Parathyroid adenoma (tissue), 2 donors: Measurements from ENCODE around the gene NRXN2.

Experiments
- H2AFZ ChIP-seq: fragments of 300-600 bp; sonication (generic); one replicate; pipeline ENCODE4 v1.7.0; 2017; ENCODE audit warnings: antibody characterized with exemption, mild to moderate bottlenecking
- H3K27ac ChIP-seq: fragments of 300-600 bp; sonication (generic); one replicate; pipeline ENCODE4 v1.7.0; 2017
- H3K27me3 ChIP-seq: fragments of 300-600 bp; sonication (generic); one replicate; pipeline ENCODE4 v1.7.0; 2017; ENCODE audit warnings: low read length; ENCODE audit not compliant: control insufficient read depth, insufficient read depth
- H3K36me3 ChIP-seq: fragments of 300-600 bp; sonication (generic); one replicate; pipeline ENCODE4 v1.7.0; 2017; ENCODE audit warnings: low read length; ENCODE audit not compliant: control insufficient read depth, insufficient read depth
- H3K4me1 ChIP-seq: fragments of 300-600 bp; sonication (generic); one replicate; pipeline ENCODE4 v1.7.0; 2017; ENCODE audit warnings: control low read depth
- H3K4me2 ChIP-seq: fragments of 300-600 bp; sonication (generic); one replicate; pipeline ENCODE4 v1.7.0; 2017; ENCODE audit warnings: low read length
- H3K4me3 ChIP-seq: fragments of 300-600 bp; sonication (generic); one replicate; pipeline ENCODE4 v1.7.0; 2017; ENCODE audit warnings: low read depth, low read length
- H3K79me2 ChIP-seq: fragments of 300-600 bp; sonication (generic); one replicate; pipeline ENCODE4 v1.7.0; 2017; ENCODE audit warnings: control low read depth
- H3K9ac ChIP-seq: fragments of 300-600 bp; sonication (generic); one replicate; pipeline ENCODE4 v1.7.0; 2017; ENCODE audit warnings: mild to moderate bottlenecking
- H3K9me3 ChIP-seq: fragments of 300-600 bp; sonication (generic); one replicate; pipeline ENCODE4 v1.7.0; 2017; ENCODE audit warnings: low read length; ENCODE audit not compliant: control insufficient read depth
- TF ChIP-seq, protein P1 (sequence below): fragments of 300-600 bp; sonication (generic); IDR thresholded peaks from one replicate; pipeline ENCODE4 v1.7.0; 2017; ENCODE audit warnings: antibody characterized with exemption, mild to moderate bottlenecking
- donor health status: primary hyperparathyroidism.

Gene NRXN2

GRCh38 chr11:64613648-64614047 lies 109.3 kb downstream of the NRXN2 start:
- Histone ChIP-seq H3K27ac (no peak overlapping the region), H3K27me3 (no peaks in the 10 kb centered on the region), H3K36me3 (no peaks in the 10 kb centered on the region), H2AFZ (no peak overlapping the region), H3K4me2 (no peak overlapping the region), H3K4me1 (no peaks in the 10 kb centered on the region), H3K9ac (no peak overlapping the region), H3K4me3 (no peak overlapping the region), H3K9me3 (no peaks in the 10 kb centered on the region), H3K79me2 (no peaks in the 10 kb centered on the region)
- TF ChIP-seq, protein P1, sequence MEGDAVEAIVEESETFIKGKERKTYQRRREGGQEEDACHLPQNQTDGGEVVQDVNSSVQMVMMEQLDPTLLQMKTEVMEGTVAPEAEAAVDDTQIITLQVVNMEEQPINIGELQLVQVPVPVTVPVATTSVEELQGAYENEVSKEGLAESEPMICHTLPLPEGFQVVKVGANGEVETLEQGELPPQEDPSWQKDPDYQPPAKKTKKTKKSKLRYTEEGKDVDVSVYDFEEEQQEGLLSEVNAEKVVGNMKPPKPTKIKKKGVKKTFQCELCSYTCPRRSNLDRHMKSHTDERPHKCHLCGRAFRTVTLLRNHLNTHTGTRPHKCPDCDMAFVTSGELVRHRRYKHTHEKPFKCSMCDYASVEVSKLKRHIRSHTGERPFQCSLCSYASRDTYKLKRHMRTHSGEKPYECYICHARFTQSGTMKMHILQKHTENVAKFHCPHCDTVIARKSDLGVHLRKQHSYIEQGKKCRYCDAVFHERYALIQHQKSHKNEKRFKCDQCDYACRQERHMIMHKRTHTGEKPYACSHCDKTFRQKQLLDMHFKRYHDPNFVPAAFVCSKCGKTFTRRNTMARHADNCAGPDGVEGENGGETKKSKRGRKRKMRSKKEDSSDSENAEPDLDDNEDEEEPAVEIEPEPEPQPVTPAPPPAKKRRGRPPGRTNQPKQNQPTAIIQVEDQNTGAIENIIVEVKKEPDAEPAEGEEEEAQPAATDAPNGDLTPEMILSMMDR = no peak

GRCh38 chr11:64611869-64612646 lies 110.9 kb downstream of the NRXN2 start:
- Histone ChIP-seq H3K9ac (no peak overlapping the region), H3K79me2 (no peaks in the 10 kb centered on the region), H3K27me3 (no peaks in the 10 kb centered on the region), H3K4me1 (no peaks in the 10 kb centered on the region), H3K9me3 (no peaks in the 10 kb centered on the region), H3K4me3 (no peak overlapping the region), H2AFZ (no peak overlapping the region), H3K4me2 (no peak overlapping the region), H3K27ac (no peak overlapping the region), H3K36me3 (no peaks in the 10 kb centered on the region)
- TF ChIP-seq, protein P1 = no peak

- Histone ChIP-seq H3K9me3 (no peaks in the 10 kb centered on the region), H3K4me1 (no peaks in the 10 kb centered on the region), H3K9ac (no peak overlapping the region), H3K4me2 (no peak overlapping the region), H3K4me3 (no peak overlapping the region), H3K27ac (no peak overlapping the region), H2AFZ (no peak overlapping the region), H3K27me3 (no peaks in the 10 kb centered on the region), H3K79me2 (no peaks in the 10 kb centered on the region), H3K36me3 (no peaks in the 10 kb centered on the region)
- TF ChIP-seq, protein P1 = no peak
These were observed 111.8 kb downstream of the NRXN2 start for GRCh38 chr11:64611176-64611575.

- Histone ChIP-seq H3K79me2 (no peaks in the 10 kb centered on the region), H3K4me2 (no peak overlapping the region), H3K27ac (no peak overlapping the region), H3K9me3 (no peaks in the 10 kb centered on the region), H3K4me1 (no peaks in the 10 kb centered on the region), H3K4me3 (no peak overlapping the region), H2AFZ (no peak overlapping the region), H3K9ac (no peak overlapping the region), H3K36me3 (no peaks in the 10 kb centered on the region), H3K27me3 (no peaks in the 10 kb centered on the region)
- TF ChIP-seq, protein P1 = no peak
These were observed 112.4 kb downstream of the NRXN2 start for GRCh38 chr11:64610596-64610995.
